Measurements from ENCODE around the gene LIG1.

DNA sequence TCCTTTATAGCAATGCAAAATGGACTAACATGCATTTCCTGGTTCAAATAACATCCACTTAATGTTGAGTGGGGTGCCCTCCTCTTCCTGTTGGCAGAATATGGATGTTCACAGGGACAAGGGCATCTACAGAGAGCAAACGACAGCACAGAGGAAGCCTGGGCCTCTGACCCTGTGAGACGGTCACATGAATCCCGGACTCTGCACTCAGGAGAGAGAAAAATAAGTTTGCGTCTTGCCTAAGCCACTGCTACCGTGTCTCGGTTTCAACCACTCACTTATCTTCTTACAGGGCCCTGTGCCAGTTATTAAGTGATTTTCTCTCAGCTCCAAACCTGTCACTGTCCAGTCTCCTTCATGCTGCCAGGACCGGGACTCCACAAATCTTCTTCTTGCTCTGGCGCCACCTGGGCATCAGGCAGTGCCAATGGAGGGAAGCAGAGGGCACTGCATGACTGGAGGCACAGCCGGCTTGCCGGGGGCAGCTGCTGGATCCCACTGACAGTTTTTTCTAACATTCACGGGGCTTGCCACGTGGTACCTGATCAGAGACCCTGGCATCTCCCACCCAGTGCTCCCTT lies 11.8 kb downstream of the LIG1 start:
- TF ChIP-seq, protein P1, sequence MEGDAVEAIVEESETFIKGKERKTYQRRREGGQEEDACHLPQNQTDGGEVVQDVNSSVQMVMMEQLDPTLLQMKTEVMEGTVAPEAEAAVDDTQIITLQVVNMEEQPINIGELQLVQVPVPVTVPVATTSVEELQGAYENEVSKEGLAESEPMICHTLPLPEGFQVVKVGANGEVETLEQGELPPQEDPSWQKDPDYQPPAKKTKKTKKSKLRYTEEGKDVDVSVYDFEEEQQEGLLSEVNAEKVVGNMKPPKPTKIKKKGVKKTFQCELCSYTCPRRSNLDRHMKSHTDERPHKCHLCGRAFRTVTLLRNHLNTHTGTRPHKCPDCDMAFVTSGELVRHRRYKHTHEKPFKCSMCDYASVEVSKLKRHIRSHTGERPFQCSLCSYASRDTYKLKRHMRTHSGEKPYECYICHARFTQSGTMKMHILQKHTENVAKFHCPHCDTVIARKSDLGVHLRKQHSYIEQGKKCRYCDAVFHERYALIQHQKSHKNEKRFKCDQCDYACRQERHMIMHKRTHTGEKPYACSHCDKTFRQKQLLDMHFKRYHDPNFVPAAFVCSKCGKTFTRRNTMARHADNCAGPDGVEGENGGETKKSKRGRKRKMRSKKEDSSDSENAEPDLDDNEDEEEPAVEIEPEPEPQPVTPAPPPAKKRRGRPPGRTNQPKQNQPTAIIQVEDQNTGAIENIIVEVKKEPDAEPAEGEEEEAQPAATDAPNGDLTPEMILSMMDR (conservative IDR thresholded peaks at IDR 0.05) = no peak; the same call in 1 of the 2 replicates
- TF ChIP-seq EZH2 (IDR thresholded peaks at IDR 0.05; ENCODE audit: low read depth) = no peak

Data from PC-9 (cell line).